Activated naive CD4-positive, alpha-beta T cell treated with anti-CD3 and anti-CD28 coated beads, Interleukin-2, amount 50 U/mL, for 24 hours (primary cell): Measurements from ENCODE around the gene BRPF1.
A peak's percentile ranks its signal among the peaks of the same experiment; 100 is the strongest.

Experiments used
- H3K27ac Mint-ChIP-seq: one replicate; pipeline ENCODE4 v1.8.0; 2021; ENCODE audit warnings: mild to moderate bottlenecking, mixed read lengths
- H3K27me3 Mint-ChIP-seq: one replicate; pipeline ENCODE4 v1.8.0; 2021; ENCODE audit warnings: mixed read lengths
- H3K36me3 Mint-ChIP-seq: one replicate; pipeline ENCODE4 v1.8.0; 2021; ENCODE audit warnings: mixed read lengths
- H3K4me1 Mint-ChIP-seq: one replicate; pipeline ENCODE4 v1.8.0; 2021; ENCODE audit warnings: mixed read lengths
- H3K4me3 Mint-ChIP-seq: one replicate; pipeline ENCODE4 v1.8.0; 2021; ENCODE audit warnings: mild to moderate bottlenecking, mixed read lengths
- H3K9me3 Mint-ChIP-seq: one replicate; pipeline ENCODE4 v1.8.0; 2021; ENCODE audit warnings: mixed read lengths

Gene BRPF1

GRCh38 chr3:9696480-9697220 is 34.9 kb upstream of the BRPF1 start:
- no peak overlapping the region for H3K4me3 Mint-ChIP-seq
- H3K9me3 Mint-ChIP-seq: no peaks in the 10 kb centered on the region
- H3K36me3 Mint-ChIP-seq: peaks cover 29% of the 10 kb centered on the region
- H3K27ac Mint-ChIP-seq: no peak overlapping the region
- H3K27me3 Mint-ChIP-seq: no peaks in the 10 kb centered on the region
- no peaks in the 10 kb centered on the region for H3K4me1 Mint-ChIP-seq

- H3K9me3 Mint-ChIP-seq: no peaks in the 10 kb centered on the region
- H3K36me3 Mint-ChIP-seq: peaks cover 31% of the 10 kb centered on the region
- H3K27ac Mint-ChIP-seq: no peak overlapping the region
- no peak overlapping the region for H3K4me3 Mint-ChIP-seq
- no peaks in the 10 kb centered on the region for H3K27me3 Mint-ChIP-seq
- no peaks in the 10 kb centered on the region for H3K4me1 Mint-ChIP-seq
These were observed 33.6 kb upstream of the BRPF1 start for GRCh38 chr3:9697892-9698291.

- Mint-ChIP-seq H3K4me1 (peaks cover 3% of the 10 kb centered on the region), H3K9me3 (no peaks in the 10 kb centered on the region), H3K27me3 (no peaks in the 10 kb centered on the region), H3K36me3 (peaks cover 30% of the 10 kb centered on the region), H3K27ac (no peak overlapping the region), H3K4me3 (no peak overlapping the region)
These were observed 33.2 kb upstream of the BRPF1 start for GRCh38 chr3:9698293-9698692.

DNA sequence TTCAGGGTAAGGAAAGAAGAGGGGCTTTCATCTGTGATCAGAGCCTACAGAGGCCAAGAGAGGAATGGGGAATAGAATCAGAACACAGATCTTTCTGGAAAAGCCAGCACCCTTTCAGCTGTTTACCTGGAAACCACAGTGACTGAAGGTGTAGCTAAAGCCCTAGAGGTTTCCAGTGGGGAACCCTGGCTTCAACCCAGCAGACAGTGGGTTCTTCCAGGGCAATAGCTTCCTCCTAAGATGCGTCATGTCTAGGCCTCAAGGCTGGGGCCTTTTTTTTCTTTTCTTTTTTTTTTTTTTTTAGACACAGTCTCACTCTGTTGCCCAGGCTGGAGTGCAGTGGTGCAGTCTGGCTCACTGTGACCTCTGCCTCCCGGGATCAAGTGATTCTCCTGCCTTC is 31.0 kb upstream of the BRPF1 start:
- Mint-ChIP-seq H3K36me3 (peaks cover 24% of the 10 kb centered on the region), H3K4me1 (peaks cover 9% of the 10 kb centered on the region), H3K27me3 (peaks cover 3% of the 10 kb centered on the region), H3K4me3 (no peak overlapping the region), H3K9me3 (no peaks in the 10 kb centered on the region), H3K27ac (no peak overlapping the region)

GRCh38 chr3:9701006-9701405 is 30.5 kb upstream of the BRPF1 start:
- H3K4me3 Mint-ChIP-seq: no peak overlapping the region
- peaks cover 5% of the 10 kb centered on the region for H3K27me3 Mint-ChIP-seq
- peaks cover 23% of the 10 kb centered on the region for H3K36me3 Mint-ChIP-seq
- peaks cover 9% of the 10 kb centered on the region for H3K4me1 Mint-ChIP-seq
- H3K27ac Mint-ChIP-seq: no peak overlapping the region
- no peaks in the 10 kb centered on the region for H3K9me3 Mint-ChIP-seq

DNA sequence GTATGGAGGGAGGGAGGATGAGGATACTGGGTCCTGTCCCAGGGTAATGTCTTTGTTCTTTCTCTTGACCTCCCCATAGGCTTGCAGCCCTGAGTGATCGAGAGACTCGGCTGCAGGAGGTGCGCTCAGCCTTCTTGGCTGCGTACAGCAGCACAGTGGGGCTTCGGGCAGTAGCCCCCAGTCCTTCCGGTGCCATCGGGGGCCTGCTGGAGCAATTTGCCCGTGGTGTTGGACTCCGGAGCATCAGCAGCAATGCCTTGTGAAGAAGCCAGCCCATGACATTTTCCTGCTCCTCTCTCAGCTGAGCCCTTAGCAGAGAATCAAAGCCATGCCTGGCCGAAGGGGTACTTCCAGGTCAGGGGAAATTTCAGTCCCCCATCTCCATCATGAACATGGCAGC is 29.8 kb upstream of the BRPF1 start:
- H3K27me3 Mint-ChIP-seq: peaks cover 8% of the 10 kb centered on the region
- H3K9me3 Mint-ChIP-seq: no peaks in the 10 kb centered on the region
- H3K4me3 Mint-ChIP-seq: no peak overlapping the region
- peaks cover 26% of the 10 kb centered on the region for H3K36me3 Mint-ChIP-seq
- peaks cover 9% of the 10 kb centered on the region for H3K4me1 Mint-ChIP-seq
- no peak overlapping the region for H3K27ac Mint-ChIP-seq

DNA sequence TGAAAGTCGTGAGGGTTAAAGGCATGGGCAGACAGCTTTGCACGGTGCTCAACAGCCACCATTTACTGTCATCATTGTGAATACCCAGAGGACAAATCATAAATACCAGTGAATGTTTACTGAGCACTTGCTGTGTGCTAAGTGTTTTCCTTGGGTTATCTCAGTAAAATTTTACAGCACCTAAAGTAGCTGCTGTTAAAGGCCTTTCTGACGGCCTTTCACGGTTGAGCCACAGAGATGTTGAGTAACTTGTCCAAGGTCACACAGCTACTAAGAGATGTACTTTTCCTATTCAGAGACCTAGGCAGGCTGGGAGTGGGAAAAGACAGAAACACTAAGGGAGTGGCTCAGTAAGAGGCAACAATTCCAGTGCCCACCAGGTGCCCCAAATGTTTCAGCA is 28.3 kb upstream of the BRPF1 start:
- Mint-ChIP-seq H3K27ac (no peak overlapping the region), H3K9me3 (no peaks in the 10 kb centered on the region), H3K27me3 (peaks cover 8% of the 10 kb centered on the region), H3K4me3 (peak overlapping the region; percentile 8), H3K4me1 (peaks cover 9% of the 10 kb centered on the region), H3K36me3 (peaks cover 19% of the 10 kb centered on the region)

GRCh38 chr3:9703736-9704346 is 27.7 kb upstream of the BRPF1 start, which contains the start of gene CPNE9:
TSS of gene CPNE9 (plus strand) at chr3:9703833. CDS start at chr3:9703997, 164 bp downstream.
- Mint-ChIP-seq H3K27me3 (peaks cover 8% of the 10 kb centered on the region), H3K27ac (no peak within 1 kb of the TSS), H3K9me3 (no peaks in the 10 kb centered on the region), H3K4me1 (peaks cover 9% of the 10 kb centered on the region), H3K4me3 (peak within 1 kb of the TSS; percentile 36), H3K36me3 (peaks cover 19% of the 10 kb centered on the region)

- peaks cover 8% of the 10 kb centered on the region for H3K27me3 Mint-ChIP-seq
- no peak overlapping the region for H3K27ac Mint-ChIP-seq
- peak overlapping the region; percentile 7 for H3K4me3 Mint-ChIP-seq
- peaks cover 18% of the 10 kb centered on the region for H3K36me3 Mint-ChIP-seq
- H3K9me3 Mint-ChIP-seq: no peaks in the 10 kb centered on the region
- H3K4me1 Mint-ChIP-seq: peaks cover 9% of the 10 kb centered on the region
These were observed 26.9 kb upstream of the BRPF1 start for GRCh38 chr3:9704347-9705322.

GRCh38 chr3:9710174-9710739 is 21.3 kb upstream of the BRPF1 start:
- no peaks in the 10 kb centered on the region for H3K9me3 Mint-ChIP-seq
- H3K4me3 Mint-ChIP-seq: no peak overlapping the region
- peaks cover 6% of the 10 kb centered on the region for H3K27me3 Mint-ChIP-seq
- no peak overlapping the region for H3K27ac Mint-ChIP-seq
- H3K36me3 Mint-ChIP-seq: peaks cover 3% of the 10 kb centered on the region
- no peaks in the 10 kb centered on the region for H3K4me1 Mint-ChIP-seq

DNA sequence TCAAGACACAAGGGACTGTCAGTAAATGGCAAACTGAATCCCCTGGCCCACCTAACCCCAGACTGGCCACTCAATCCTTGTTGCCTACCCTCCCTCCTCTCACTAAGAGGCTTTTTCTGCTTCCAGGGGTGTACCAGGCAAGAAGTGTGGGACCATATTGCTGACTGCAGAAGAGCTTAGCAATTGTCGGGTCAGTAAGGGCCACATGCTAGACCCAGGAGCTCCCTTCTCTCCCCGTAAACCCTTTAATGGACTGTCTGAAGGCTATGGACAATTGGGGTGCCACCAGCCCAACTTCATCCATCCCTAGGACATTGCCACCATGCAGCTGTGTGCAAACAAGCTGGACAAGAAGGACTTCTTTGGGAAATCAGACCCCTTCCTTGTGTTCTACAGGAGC is 19.1 kb upstream of the BRPF1 start:
- no peak overlapping the region for H3K4me3 Mint-ChIP-seq
- H3K27ac Mint-ChIP-seq: no peak overlapping the region
- no peaks in the 10 kb centered on the region for H3K9me3 Mint-ChIP-seq
- peaks cover 3% of the 10 kb centered on the region for H3K4me1 Mint-ChIP-seq
- H3K27me3 Mint-ChIP-seq: no peaks in the 10 kb centered on the region
- H3K36me3 Mint-ChIP-seq: no peaks in the 10 kb centered on the region

DNA sequence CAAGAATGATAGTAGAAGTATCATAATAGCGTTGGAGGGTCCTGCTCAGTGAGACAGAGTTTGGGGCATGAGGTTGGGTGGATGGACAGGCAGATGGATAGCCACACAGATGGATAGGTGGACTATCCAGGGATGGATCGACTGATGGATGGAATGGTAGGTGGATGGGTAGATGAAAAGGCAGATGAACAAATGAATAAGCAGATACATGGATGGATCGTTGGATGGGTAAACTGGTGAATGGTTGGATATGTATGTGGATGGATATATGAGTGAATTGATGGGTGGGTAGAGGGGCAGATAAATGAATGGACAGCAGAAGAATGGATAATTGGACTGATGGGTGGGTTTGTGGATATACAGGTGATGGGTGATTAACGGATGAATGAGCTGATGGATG is 18.4 kb upstream of the BRPF1 start:
- Mint-ChIP-seq H3K4me3 (no peak overlapping the region), H3K27ac (no peak overlapping the region), H3K36me3 (no peaks in the 10 kb centered on the region), H3K27me3 (no peaks in the 10 kb centered on the region), H3K4me1 (peaks cover 10% of the 10 kb centered on the region), H3K9me3 (no peaks in the 10 kb centered on the region)

DNA sequence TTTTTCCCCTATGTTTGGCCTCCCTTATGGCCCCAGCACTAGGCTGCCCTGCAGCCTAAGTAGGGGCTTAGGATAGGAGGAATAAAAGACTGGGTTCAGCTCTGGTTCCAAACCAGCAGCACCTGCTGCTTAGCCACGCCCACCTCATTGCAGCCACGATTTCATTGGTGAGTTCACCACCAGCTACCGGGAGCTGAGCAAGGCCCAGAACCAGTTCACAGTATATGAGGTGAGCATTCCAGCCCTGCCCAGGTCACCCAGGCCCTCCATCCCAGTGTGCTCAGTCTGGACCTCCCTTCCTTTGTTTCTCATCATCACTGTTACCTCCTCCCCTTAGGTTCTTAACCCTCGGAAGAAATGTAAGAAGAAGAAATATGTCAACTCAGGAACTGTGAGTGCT is 16.4 kb upstream of the BRPF1 start:
- no peak overlapping the region for H3K4me3 Mint-ChIP-seq
- no peaks in the 10 kb centered on the region for H3K27me3 Mint-ChIP-seq
- H3K9me3 Mint-ChIP-seq: no peaks in the 10 kb centered on the region
- no peak overlapping the region for H3K27ac Mint-ChIP-seq
- peaks cover 14% of the 10 kb centered on the region for H3K4me1 Mint-ChIP-seq
- H3K36me3 Mint-ChIP-seq: no peaks in the 10 kb centered on the region

DNA sequence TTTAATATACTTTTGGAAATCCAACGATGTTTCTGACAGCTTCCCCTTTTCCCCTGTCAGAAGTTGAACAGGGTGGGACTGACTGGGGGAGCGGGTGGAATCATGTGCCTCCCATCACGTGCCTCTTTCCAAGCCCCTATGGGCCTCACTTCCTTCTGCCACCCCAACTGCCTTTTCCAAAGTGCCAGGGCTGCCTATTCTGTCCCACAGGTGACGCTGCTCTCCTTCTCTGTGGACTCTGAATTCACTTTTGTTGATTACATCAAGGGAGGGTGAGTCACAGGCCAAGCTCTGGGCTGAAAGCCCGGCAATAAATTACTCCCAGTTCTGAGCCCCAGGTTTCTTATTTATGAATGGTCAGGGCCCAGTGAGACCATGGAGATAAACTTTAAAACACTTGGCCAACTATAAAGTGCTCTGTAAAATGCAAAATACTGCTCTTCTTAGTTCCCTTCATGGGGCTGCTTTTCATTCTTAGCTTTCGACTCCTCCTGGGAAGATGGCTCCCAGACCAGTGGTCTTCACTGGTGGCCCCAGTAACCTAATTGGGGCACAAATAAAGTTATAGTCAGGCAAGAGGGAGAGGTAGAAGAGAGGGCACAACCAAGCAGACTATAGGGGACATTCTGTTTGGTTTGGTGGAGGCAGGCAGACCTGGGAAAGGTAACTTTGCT is 15.6 kb upstream of the BRPF1 start:
- H3K4me3 Mint-ChIP-seq: no peak overlapping the region
- no peak overlapping the region for H3K27ac Mint-ChIP-seq
- H3K4me1 Mint-ChIP-seq: peaks cover 14% of the 10 kb centered on the region
- no peaks in the 10 kb centered on the region for H3K9me3 Mint-ChIP-seq
- no peaks in the 10 kb centered on the region for H3K36me3 Mint-ChIP-seq
- no peaks in the 10 kb centered on the region for H3K27me3 Mint-ChIP-seq
